HG02763 (cell line): Measurements from ENCODE around the gene SLF2.
"Not testable (repeated sequence)": the region's sequence is repeated elsewhere in the genome, so short reads cannot be mapped to it uniquely, and the experiment has no call there.

ENCODE experiments used
- ATAC-seq: cut with Tn5 transposase; IDR thresholded peaks from one replicate; pipeline ENCODE4 v1.9.1; 2021; ENCODE audit warnings: mild to moderate bottlenecking, moderate library complexity; ENCODE audit not compliant: unreplicated experiment

The SLF2 gene

DNA sequence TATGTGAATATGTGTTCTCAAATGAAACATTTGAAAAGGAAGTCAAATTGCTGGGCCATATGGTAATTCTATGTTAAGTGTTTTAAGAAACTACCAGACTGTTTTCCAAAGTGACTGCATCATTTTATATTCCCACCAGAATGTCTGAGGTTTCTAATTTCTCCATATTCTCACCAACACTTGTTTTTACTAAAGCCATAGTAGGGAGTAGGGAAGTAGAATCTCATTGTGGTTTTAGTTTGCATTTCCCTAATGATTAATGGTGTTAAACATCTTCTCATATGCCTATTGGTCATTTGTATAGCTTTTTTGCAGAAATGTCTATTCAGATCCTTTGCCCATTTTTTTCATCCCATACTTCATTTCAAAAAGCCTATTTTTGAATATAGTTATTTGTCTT, 47.5 kb downstream of the SLF2 start:
- ATAC-seq: no peak

GRCh38 chr10:100962351-100963080, 49.8 kb downstream of the SLF2 start:
- no peak for ATAC-seq

GRCh38 chr10:100963826-100964225, 51.1 kb downstream of the SLF2 start:
- no peak for ATAC-seq

- no peak for ATAC-seq
These were observed 53.1 kb downstream of the SLF2 start for GRCh38 chr10:100965820-100966219.

- no peak for ATAC-seq
These were observed 54.1 kb downstream of the SLF2 start for GRCh38 chr10:100966887-100967286.

- no peak for ATAC-seq
These were observed 54.6 kb downstream of the SLF2 start for GRCh38 chr10:100967332-100967731.

DNA sequence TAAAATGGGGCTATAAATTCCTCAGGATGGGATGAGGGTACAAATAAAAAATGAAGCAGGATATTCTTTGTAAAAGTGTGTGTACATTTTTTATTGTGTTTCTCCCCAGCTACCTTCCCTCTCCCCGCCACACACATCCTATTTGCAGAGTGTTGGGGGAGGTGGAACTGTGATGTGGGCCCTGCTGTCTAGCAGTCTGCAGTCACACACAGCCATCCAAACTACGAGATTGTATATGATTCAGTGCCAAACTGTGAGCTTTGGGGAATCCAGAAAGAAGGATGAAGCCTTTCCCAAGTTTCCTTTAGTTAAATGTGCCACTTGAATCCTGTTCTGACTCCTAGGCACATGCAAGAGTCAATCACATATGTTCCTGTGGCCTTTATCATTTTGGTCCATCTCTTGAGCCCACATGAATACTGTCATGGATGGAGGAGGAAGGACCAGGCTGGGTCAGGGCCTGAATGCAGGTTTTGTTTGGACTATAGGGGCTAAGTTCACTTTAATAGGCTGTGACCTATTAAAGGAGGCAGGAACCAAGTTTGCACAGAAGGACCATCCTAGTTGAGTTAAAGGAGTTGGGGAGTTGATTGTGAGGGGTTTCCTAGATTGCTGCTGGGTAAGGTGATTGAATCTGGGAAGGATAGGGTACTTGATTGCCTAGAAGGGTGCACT, 55.4 kb downstream of the SLF2 start:
- no peak for ATAC-seq

DNA sequence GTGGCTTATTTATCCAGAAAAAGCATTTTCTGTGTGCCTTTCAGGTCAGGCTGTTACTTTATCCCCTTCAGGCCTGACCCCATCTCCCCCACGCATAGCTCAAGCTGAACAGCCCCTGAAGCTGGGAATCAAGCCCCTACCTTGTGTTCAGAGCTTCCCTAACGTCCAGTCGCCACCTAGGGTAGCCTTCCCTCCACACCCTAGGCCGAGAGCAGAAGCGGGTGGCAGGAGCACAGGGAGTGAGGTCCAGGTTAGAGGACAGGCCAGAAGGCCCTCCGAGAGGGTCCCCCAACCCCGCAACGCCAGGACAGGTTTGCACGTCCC, 56.1 kb downstream of the SLF2 start:
- no peak for ATAC-seq

DNA sequence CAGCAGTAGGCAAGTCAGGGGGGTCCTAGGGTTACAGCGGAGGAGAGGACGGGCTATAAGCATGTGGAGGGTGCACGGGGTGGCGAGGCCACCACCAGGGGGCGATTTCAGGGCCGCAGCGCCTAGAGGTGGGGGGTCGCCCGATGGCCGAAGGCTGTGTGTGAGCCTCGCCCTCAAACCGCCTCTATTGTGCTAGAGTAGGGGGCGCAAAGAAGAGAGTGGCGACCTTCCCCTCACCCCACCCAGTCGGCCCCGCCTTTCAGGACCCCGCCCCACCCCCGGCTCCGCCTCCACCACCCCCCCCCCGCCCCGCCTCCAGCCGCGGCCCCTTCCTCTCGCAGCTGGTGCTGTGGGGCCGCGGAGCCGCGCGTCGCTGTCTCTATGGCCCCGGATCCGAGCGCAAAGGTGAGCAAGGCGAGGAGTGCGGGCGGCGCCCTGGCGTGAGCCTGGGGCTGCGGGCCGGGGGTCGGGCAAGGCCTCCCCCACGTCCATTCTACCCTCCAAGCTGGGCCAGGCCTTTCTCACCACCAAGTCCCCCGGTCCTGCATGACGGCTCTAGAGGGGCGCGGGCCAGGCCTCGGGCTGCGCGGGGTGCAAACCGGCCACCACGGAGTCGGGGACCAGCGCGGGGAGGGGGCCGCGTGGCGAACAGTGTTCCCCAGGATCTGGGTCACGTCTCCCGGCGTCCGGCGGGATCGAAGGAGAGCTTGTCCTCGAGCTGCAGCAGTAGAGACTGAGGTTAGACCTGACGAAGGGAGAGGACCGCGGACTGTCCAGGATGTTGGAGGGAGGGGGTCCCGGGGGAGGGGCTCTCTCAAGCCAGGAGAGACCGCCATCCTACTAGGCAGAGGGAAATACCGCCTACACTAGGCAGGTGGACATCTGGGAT, 56.7 kb downstream of the SLF2 start, which contains the start of gene SEMA4G:
Gene SEMA4G, plus strand, starts transcription at position 318 of the 889 bp plus-strand sequence. CDS start 3,409 bp downstream, outside the sequence.
- no peak for ATAC-seq

DNA sequence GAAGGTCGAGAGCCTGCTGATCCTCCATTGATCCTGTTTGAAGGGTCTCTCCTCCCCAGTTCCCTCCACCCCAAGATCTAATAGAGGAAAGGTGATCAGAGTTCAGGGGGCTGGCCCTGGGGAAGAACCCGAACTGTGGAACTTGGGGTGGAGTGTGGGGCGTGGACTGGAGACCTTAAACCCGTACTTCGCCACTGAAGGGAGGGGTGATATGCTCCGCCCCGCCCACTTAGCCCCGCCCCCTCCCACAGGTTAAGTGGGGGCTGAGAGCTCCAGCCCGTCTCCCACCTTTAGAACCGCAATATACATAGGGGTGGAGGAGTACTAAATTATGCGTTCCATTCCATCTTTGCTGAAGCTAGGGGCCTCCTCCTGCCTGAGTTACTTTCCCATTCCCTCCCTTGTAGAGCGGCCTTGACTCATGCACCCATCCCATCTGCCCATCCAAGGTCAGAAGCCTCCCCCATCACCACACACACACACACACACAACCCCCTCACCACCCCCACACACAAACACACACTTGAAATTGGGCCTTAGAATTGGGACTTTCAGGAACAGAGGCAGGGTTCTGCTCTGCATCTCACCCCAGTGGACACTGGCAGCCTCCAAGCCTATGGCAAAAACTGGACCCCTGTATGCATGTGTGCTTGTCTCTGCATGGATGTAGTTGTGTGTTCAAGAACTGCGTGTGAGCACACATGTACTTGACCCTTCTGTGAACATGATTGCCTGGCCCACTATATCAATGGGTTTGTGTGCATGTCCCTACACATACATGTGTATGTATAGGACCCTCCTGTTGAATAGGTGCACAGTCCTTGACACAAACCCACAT, 57.5 kb downstream of the SLF2 start:
- no peak for ATAC-seq

GRCh38 chr10:100970914-100971811, 58.4 kb downstream of the SLF2 start:
- no peak for ATAC-seq

GRCh38 chr10:100972115-100972903, 59.5 kb downstream of the SLF2 start:
- ATAC-seq: no peak

- ATAC-seq: no peak
These were observed 60.3 kb downstream of the SLF2 start for GRCh38 chr10:100972904-100973535.

- not testable (repeated sequence) for ATAC-seq
These were observed 62.6 kb downstream of the SLF2 start for GRCh38 chr10:100975397-100975796.

DNA sequence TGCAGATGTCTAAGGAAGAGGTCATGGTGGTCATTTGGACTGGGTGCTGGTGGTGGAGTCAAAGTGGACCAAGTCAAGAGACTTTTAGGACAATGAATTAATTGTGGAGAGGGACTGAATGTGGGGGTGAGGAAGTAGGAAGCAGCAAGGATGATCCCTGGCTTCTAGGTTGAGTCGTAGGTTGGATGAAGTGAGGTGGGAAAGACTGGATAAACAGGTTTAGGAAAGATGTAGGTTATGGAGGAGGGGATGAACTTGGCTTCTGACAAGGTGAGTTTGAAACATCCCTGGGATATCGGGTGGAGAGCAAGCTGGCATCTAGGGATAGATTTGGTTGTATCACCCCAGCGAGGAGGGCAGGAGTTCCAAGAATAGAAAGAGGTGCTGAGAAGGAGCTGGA, 64.1 kb downstream of the SLF2 start:
- ATAC-seq: no peak

DNA sequence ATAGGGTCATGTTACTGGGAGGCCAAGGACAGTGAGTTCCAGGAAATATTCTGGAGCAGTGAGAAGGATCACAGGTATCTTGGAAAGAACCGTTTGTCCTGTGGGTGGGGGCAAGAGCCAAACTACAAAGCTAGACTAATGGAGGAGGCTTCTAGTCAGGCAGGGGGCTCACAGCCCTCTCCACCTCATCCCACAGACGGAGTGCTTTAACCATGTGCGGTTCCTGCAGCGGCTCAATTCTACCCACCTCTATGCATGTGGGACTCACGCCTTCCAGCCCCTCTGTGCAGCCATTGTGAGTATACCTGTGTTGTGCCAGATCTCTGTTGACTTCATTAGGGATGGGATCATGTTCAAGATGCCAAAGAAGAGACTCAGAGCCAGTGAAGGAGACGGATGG, 64.7 kb downstream of the SLF2 start:
- ATAC-seq: no peak

DNA sequence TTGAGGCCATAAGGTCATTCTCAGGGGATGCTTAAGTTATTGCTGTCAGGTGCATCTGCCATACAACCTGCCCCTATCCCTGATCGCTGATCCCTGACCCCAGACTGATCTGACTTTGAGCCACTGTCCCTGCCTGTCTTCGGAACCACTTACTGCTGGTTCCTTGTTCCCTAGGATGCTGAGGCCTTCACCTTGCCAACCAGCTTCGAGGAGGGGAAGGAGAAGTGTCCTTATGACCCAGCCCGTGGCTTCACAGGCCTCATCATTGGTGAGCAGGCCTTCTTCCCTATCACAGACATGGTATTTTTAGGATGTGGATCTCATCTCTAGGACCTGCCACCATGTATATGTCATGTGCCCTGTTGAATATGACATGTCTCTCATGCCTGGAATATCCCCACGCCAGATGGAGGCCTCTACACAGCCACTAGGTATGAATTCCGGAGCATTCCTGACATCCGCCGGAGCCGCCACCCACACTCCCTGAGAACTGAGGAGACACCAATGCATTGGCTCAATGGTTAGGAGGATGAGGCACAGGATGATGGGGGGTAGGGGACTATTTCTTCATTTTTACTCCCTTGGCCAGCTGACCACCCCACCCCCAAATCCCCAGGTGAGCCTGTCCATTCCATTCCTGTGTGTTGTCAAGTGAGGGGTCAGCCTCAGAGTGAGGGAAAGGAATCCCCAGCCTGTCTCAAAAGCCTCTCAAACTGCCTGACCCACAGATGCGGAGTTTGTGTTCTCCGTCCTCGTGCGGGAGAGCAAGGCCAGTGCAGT, 65.5 kb downstream of the SLF2 start:
- ATAC-seq: no peak

- no peak for ATAC-seq
These were observed 66.1 kb downstream of the SLF2 start for GRCh38 chr10:100978901-100979195.
